A673 (cell line): ENCODE results near the gene ZNF462. TPM values are rescaled to one million over a fixed set of nuclear protein-coding genes. Genes with fewer than 3 reads are reported as not detected.

Experiments
- BruUV-seq: library from RNA; stranded (reverse); fragments of 400-500 nt; replicated peaks from 2 replicates; lab custom pipeline; 2021; lab: Mats Ljungman, UMichigan
- CTCF ChIA-PET: fragments of 300-600 bp; sonication (Branson Sonifier 250); formaldehyde crosslinking; loops from one replicate; lab custom pipeline; 2022; ENCODE audit warnings: antibody characterized with exemption; lab: Charles Lee
- POLR2A ChIA-PET: fragments of 300-600 bp; sonication (Branson Sonifier 250); formaldehyde crosslinking; loops from one replicate; lab custom pipeline; 2022; ENCODE audit warnings: antibody characterized with exemption; ENCODE audit not compliant: low non-redundant PET; lab: Charles Lee
- DNase-seq: peaks from one replicate; pipeline ENCODE4 v3.0.0-alpha.2; 2015; ENCODE audit warnings: low spot score
- H3K27ac ChIP-seq: fragments of 200-600 bp; sonication (generic); 2 replicates; pipeline ENCODE4 v1.5.1; 2016; ENCODE audit warnings: mixed run types, low read depth, mild to moderate bottlenecking, mixed read lengths, antibody characterized with exemption, low read length; ENCODE audit not compliant: poor library complexity, severe bottlenecking
- H3K27me3 ChIP-seq: fragments of 200-600 bp; sonication (generic); replicated peaks from 2 replicates; pipeline ENCODE4 v1.6.1; 2017; ENCODE audit warnings: mixed run types, low read depth, mild to moderate bottlenecking, mixed read lengths, antibody characterized with exemption, low read length; ENCODE audit not compliant: insufficient read depth, poor library complexity
- H3K36me3 ChIP-seq: fragments of 200-600 bp; sonication (generic); 2 replicates; pipeline ENCODE4 v1.6.1; 2016; ENCODE audit warnings: mixed run types, mild to moderate bottlenecking, mixed read lengths, antibody characterized with exemption, low read length; ENCODE audit not compliant: insufficient read depth, poor library complexity, severe bottlenecking
- H3K4me1 ChIP-seq: fragments of 200-600 bp; sonication (generic); 2 replicates; pipeline ENCODE4 v1.6.1; 2017; ENCODE audit warnings: mixed run types, mild to moderate bottlenecking, mixed read lengths, antibody characterized with exemption, low read length; ENCODE audit not compliant: insufficient read depth, poor library complexity, severe bottlenecking
- H3K4me3 ChIP-seq: fragments of 200-600 bp; sonication (generic); 2 replicates; pipeline ENCODE4 v1.5.1; 2016; ENCODE audit warnings: low read depth, mixed run types, mild to moderate bottlenecking, mixed read lengths, low read length; ENCODE audit not compliant: poor library complexity, severe bottlenecking
- H3K9me3 ChIP-seq: fragments of 200-600 bp; sonication (generic); 2 replicates; pipeline ENCODE4 v1.6.1; 2016; ENCODE audit warnings: mixed run types, low read depth, mild to moderate bottlenecking, mixed read lengths, antibody characterized with exemption, low read length; ENCODE audit not compliant: poor library complexity, severe bottlenecking
- EZH2 ChIP-seq: fragments of 200-600 bp; sonication (generic); IDR thresholded peaks from 2 replicates; pipeline ENCODE4 v1.6.1; 2017; ENCODE audit warnings: borderline replicate concordance, low read depth, mild to moderate bottlenecking, mixed read lengths, antibody characterized with exemption, low read length; ENCODE audit not compliant: poor library complexity, severe bottlenecking
- intact Hi-C: fragments of 100-400 bp; cut with micrococcal nuclease; formaldehyde crosslinking; loops from one replicate; pipeline ENCODE4 v1.10.0; 2022; ENCODE audit not compliant: unreplicated experiment
- total RNA-seq: library from RNA; stranded (reverse); gene quantifications from 2 replicates; pipeline ENCODE4 v1.2.3, GENCODE V29; 2021
- TF ChIP-seq, protein P1 (sequence below): fragments of 300-800, 200-600 bp; sonication (generic); conservative IDR thresholded peaks from 2 replicates; pipeline ENCODE4 v1.5.1; 2017; ENCODE audit warnings: low read depth, mild to moderate bottlenecking, antibody characterized with exemption, low read length, moderate library complexity, mixed read lengths

Gene ZNF462
- total RNA-seq, 1 experiment from 2014 or later, result 40.5 TPM

DNA sequence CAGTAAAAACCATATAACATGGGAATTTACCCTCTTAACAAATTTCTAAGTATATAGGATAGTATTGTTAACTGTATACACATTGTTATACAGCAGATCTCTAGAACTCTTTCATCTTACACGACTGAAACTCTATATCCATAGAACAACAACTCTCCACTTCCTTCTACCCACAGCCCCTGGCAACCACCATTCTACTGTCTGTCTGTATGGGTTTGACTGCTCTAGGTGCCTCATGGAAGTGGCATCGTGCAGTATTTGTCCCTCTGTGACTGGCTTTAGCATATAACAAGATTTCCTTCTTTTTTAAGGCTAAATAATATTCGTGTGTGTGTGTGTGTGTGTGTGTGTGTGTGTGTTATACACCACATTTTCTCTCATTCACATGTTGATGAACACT, 100.7 kb downstream of the ZNF462 start:
- POLR2A ChIA-PET, result no interaction called here
- no peaks in the 10 kb centered on the region for H3K27me3 ChIP-seq
- no peaks in the 10 kb centered on the region for H3K4me1 ChIP-seq
- H3K36me3 ChIP-seq, result no peaks in the 10 kb centered on the region
- CTCF ChIA-PET, result no interaction called here
- intact Hi-C loops, result no loop called here
- no peak overlapping the region for H3K27ac ChIP-seq
- no peak overlapping the region for H3K4me3 ChIP-seq
- no peak for DNase-seq
- TF ChIP-seq, protein P1, sequence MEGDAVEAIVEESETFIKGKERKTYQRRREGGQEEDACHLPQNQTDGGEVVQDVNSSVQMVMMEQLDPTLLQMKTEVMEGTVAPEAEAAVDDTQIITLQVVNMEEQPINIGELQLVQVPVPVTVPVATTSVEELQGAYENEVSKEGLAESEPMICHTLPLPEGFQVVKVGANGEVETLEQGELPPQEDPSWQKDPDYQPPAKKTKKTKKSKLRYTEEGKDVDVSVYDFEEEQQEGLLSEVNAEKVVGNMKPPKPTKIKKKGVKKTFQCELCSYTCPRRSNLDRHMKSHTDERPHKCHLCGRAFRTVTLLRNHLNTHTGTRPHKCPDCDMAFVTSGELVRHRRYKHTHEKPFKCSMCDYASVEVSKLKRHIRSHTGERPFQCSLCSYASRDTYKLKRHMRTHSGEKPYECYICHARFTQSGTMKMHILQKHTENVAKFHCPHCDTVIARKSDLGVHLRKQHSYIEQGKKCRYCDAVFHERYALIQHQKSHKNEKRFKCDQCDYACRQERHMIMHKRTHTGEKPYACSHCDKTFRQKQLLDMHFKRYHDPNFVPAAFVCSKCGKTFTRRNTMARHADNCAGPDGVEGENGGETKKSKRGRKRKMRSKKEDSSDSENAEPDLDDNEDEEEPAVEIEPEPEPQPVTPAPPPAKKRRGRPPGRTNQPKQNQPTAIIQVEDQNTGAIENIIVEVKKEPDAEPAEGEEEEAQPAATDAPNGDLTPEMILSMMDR, result no peak
- no peak for TF ChIP-seq EZH2
- no TSS peak for BruUV-seq
- peaks cover 3% of the 10 kb centered on the region for H3K9me3 ChIP-seq

DNA sequence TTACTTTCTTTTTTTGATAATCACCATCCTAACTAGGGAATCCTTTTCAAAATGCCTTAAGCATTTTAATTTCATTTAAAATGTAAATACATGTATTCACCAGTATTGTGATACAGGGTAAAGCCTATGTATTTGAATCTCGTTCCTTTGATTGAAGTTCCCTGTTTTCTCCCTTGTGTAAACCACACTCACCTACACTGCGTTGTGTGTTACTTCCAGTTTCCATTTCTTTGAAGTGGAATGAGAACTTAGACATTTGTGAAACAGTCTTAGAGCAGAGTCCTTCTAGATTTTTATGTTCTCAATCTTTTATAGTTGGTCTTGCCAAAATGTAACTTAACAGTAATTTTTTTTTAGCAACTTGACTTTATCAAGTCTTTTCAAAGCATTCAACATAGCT, 101.4 kb downstream of the ZNF462 start:
- no peaks in the 10 kb centered on the region for H3K4me1 ChIP-seq

DNA sequence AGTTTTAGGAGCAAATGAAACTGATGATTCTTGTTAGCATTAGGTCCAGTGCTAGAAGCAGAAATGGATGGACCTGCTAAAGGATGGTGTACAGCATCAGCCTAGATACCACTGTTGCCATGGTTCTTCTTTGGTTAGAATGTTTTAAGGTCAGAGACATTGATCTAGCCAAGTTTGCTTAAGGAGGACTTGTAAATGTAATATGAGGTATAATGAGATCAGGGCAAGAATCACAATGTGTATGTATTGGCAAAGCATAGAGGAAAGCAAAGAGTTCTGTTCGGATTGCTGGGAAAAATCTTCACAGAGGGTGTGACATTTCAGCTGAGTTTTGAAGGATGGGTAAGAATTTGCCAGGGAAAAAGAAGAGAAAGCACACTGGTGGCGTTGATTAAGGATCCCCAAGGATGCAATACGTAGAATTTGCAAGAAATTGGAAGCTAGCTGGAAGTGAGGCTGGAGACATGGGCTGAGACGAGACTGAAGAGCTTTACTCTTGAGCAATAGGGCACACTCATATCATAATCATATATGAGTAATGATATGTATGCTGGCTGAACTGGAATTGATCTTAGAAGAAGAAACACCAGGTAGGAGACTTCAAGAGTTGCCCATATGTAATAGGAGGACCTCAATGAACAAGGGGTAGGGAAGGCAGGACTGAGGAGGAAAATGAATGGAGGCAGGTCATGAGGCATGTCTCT, 102.0 kb downstream of the ZNF462 start:
- Histone ChIP-seq H3K4me3 (no peak overlapping the region), H3K9me3 (peaks cover 3% of the 10 kb centered on the region), H3K36me3 (no peaks in the 10 kb centered on the region), H3K27me3 (no peaks in the 10 kb centered on the region), H3K27ac (no peak overlapping the region), H3K4me1 (no peaks in the 10 kb centered on the region)
- intact Hi-C loops, result no loop called here
- CTCF ChIA-PET, result no interaction called here
- BruUV-seq, result no TSS peak
- TF ChIP-seq EZH2, result no peak
- TF ChIP-seq, protein P1, result no peak
- POLR2A ChIA-PET, result no interaction called here
- DNase-seq, result no peak

More for the DNA sequence above, 101.4 kb downstream of the ZNF462 start:
- CTCF ChIA-PET, result no interaction called here
- Histone ChIP-seq H3K27me3 (no peaks in the 10 kb centered on the region), H3K9me3 (peaks cover 3% of the 10 kb centered on the region), H3K4me3 (no peak overlapping the region), H3K27ac (no peak overlapping the region), H3K36me3 (no peaks in the 10 kb centered on the region)
- no TSS peak for BruUV-seq
- POLR2A ChIA-PET, result no interaction called here
- intact Hi-C loops, result no loop called here
- no peak for DNase-seq
- TF ChIP-seq EZH2, result no peak
- TF ChIP-seq, protein P1, result no peak
